ENCODE results near the gene TAF6. TPM values are rescaled to one million over a fixed set of nuclear protein-coding genes. Genes with fewer than 3 reads are reported as not detected.

Gene TAF6
- polyA plus RNA-seq, 3 donors, result 50.7 to 55.0 (median 54.9) TPM

DNA sequence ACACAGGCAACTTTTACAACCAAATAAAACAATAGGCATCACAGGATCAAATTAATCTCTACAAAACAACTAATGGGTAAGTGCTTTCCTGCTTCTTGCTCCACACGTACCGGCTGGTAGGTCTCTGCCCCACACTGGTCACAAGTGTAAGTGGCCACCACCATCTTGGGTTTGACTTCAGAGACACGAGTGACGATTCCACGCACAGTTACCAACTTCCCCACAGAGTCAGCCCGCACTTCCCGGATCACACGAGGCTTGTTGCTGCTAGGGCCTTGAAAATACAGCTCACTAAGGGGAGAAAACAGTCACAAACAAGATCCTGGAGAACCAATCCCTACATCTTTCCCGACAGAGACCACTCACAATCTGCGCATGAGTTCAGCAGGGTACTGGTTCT, 20.2 kb downstream of the TAF6 start:
- no peak for DNase-seq (ENCODE audit: low read depth in 3 of 3, low spot score in 2 of 3)

GRCh38 chr7:100095704-100096103, 23.5 kb downstream of the TAF6 start:
- no peak for DNase-seq (ENCODE audit: low read depth in 3 of 3, low spot score in 2 of 3)

GRCh38 chr7:100095289-100095688, 23.9 kb downstream of the TAF6 start:
- no peak for DNase-seq (ENCODE audit: low read depth in 3 of 3, low spot score in 2 of 3)

DNA sequence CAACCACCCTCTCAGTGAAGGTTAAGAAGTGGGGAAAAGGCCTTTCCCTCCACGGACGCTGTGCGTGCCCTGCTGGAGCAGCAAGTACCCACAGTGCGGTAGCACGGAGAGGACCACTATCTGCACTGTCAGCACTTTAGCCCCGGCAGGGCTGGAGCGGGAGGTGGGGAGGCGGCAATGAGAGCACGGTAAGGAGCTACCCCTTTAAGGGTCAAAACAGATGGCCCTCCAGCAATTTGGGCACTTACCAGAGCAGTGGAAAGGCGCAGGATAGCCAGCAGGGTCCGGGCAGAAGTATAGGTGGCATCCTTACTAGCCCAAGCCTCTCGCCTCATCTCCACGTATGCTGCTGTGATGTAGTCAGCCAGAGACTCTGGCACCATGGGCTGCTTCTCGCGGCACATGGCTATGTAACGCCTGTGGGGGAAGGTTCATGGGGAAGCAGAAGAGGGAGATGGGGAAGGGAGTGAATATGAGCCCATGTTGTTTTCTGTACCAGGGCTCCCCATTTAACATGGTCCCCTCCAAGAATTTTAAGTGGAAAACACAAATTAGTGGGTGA, 25.2 kb downstream of the TAF6 start:
- no peak for DNase-seq (ENCODE audit: low read depth in 3 of 3, low spot score in 2 of 3)

GRCh38 chr7:100093498-100093897, 25.7 kb downstream of the TAF6 start:
- DNase-seq (ENCODE audit: low read depth in 3 of 3, low spot score in 2 of 3), result no peak

GRCh38 chr7:100093054-100093453, 26.1 kb downstream of the TAF6 start:
- DNase-seq (ENCODE audit: low read depth in 3 of 3, low spot score in 2 of 3), result no peak

DNA sequence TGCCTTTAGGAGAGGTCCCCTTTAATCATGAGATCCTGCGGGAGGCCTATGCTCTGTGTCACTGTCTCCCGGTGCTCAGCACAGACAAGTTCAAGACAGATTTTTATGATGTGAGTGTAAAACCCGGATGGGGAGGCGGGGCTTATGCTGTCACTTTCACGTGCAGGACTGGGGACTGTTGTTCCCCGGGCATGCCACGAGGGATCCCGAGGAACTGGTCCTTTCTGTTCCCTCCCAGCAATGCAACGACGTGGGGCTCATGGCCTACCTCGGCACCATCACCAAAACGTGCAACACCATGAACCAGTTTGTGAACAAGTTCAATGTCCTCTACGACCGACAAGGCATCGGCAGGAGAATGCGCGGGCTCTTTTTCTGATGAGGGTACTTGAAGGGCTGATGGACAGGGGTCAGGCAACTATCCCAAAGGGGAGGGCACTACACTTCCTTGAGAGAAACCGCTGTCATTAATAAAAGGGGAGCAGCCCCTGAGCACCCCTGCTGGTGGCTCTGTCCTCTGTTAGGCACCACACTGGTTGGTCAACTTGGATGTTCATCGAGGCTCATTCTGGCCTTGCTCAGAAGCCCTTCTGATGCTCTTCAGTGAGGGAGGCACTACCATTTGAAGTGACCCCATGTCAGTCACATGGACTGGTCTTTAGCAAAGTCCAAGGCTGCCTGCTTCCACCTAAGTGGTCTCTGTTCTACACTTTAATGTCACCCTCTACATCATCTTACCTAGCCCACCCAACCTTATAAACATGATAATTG, 27.6 kb downstream of the TAF6 start:
- DNase-seq (ENCODE audit: low read depth in 3 of 3, low spot score in 2 of 3), result no peak

DNA sequence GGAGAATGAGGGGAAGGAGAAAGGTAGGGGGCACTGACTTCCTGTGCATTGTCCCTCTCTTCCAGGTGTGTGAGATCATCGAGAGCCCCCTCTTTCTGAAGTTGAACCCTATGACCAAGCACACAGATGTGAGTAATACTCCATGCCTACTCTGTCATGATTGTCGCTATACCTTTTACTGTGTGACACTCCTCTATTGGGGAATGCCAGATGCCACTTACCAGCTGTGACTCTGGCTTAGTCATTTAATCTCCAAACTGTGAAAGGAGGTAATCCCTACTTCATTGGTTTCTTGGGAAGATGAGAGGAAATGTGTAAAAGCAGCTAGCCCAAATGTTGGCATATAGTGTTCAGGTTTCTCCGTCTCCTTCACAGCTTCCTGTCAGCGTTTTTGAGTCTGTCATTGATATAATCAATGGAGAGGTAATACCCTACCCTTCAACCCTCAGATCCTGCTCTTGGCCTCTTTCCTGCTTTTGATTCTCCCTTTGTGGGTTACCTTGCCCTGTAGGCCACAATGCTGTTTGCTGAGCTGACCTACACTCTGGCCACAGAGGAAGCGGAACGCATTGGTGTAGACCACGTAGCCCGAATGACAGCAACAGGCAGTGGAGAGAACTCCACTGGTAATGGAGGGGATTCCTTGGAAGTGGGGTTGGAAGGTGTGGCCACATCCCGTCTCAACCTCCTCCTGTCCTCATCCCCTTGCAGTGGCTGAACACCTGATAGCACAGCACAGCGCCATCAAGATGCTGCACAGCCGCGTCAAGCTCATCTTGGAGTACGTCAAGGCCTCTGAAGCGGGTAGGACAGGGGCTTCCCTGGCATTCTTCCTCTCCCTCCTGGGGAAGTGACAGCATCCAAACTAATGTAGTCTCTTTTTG, 28.4 kb downstream of the TAF6 start:
- DNase-seq (ENCODE audit: low read depth in 3 of 3, low spot score in 2 of 3), result no peak

DNA sequence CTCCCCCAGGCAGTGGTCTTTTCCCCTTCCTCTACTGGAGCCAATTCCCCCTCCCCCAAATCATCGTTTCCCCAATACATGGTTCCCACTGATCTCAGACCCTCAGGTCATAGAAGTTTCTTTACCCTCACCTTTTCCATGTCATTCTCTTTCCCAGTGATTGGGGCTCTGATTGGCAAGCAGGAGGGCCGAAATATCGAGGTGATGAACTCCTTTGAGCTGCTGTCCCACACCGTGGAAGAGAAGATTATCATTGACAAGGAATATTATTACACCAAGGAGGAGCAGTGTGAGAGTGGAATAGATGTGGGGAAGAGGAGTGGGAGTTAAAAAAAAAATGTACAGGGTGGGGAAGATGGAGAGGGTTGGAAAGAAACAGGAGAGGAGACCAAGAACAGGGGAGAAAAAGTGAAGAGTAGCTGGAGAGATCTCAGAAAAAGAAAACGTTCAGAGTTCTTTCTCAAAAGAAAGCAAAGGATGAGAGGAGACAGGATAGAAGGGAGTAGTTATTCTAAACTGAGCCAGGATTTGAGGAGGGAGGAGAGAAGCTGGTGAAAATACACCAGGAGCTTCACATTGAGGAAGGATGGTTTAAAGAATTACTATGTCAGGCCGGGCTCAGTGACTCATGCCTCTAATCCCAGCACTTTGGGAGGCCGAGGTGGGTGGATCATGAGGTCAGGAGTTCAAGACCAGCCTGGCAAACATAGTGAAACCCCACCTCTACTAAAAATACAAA, 29.5 kb downstream of the TAF6 start:
- no peak for DNase-seq (ENCODE audit: low read depth in 3 of 3, low spot score in 2 of 3)

DNA sequence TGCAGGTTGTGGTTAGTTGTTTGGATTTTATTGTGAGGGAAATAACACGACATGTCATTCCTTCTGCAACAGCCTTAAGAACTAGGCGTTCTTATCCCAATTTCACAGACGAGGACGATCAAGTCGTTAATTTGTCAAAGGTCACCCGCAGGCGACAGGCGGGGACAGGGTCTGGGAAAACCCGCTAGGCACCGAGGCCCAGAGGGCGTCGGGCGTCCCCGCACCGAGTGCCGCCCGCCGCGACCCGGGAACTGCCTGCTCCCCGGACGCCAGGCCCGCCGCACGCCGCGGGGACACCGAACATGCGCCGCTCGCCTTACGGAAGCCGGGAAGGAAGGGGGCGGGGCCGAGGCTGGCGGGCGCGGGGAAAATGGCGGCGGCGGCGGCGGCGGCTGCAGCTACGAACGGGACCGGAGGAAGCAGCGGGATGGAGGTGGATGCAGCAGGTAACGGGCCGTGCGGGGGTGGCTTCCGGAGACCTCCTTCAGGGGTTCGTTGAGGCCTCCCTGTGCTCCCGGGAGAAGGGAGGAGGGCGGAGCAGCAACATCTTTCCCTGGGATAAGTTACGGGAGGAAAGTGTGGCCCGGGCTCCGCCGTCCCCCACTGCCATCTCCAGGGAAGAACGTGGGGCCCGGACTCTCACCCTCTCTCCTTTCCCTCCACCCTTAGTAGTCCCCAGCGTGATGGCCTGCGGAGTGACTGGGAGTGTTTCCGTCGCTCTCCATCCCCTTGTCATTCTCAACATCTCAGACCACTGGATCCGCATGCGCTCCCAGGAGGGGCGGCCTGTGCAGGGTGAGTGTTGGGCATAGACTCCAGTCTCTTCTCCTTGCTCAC, 30.3 kb downstream of the TAF6 start, which contains the start of gene COPS6:
Gene COPS6, plus strand, starts transcription at position 349 of the 837 bp plus-strand sequence. Its CDS starts 22 bp downstream, at position 371.
- DNase-seq (ENCODE audit: low read depth in 3 of 3, low spot score in 2 of 3), result no peak

- DNase-seq (ENCODE audit: low read depth in 3 of 3, low spot score in 2 of 3), result no peak
These were observed 31.0 kb downstream of the TAF6 start for GRCh38 chr7:100088095-100088620.

DNA sequence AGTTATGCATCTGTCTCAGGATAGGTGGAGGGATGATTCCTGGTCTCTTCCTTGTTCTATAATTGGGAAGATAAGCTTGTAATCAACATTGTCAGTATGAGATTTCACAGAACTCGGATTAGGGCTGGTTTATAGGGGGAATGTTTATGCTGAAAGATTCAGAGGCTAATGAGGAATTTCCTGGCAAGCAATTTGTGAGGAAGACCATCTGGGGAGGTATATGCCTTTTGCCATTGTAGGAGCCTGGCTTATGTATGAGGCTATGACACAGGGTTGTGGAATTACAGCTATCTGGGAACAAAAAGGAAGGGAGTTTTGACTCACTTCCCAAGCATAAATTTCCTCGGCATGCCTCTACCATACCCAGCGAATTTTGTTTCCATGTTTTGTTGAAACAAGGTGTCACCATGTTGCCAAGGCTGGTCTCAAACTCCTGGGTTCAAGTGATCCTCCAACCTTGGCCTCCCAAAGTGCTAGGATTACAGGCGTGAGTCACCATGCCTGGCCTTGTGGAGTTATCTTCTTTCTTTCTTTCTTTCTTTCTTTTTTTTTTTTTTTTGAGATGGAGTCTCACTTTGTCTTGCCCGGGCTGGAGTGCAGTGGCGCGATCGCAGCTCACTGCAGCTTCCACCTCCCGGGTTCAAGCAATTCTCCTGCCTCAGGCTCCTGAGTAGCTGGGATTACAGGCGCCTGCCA, 32.0 kb downstream of the TAF6 start:
- DNase-seq (ENCODE audit: low read depth in 3 of 3, low spot score in 2 of 3), result no peak

- no peak for DNase-seq (ENCODE audit: low read depth in 3 of 3, low spot score in 2 of 3)
These were observed 33.6 kb downstream of the TAF6 start for GRCh38 chr7:100085515-100085914.

DNA sequence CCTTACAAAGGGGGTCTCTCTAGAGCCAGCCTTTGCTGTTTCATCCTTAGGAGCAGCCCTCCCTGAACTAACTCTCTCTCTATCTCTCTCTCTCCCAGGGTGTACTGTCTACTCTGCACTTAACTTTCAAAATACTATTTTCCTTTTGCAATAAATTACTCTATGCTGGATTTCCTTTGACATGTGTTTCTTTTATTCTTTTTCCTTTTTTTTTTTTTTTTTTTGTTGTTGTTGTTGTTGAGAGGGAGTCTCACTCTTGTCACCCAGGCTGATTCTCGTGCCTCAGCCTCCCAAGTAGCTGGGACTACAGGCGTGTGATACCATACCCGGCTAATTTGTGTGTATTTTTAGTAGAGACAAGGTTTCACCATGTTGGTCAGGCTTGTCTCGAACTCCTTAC, 36.2 kb downstream of the TAF6 start:
- DNase-seq (ENCODE audit: low read depth in 3 of 3, low spot score in 2 of 3), result no peak

- peak; percentile 94 to 98 (median 96) for DNase-seq (ENCODE audit: low read depth in 3 of 3, low spot score in 2 of 3)
These were observed 37.5 kb downstream of the TAF6 start, which contains the start of gene ZNF3 for GRCh38 chr7:100081535-100082102. TSS of gene ZNF3 (minus strand) at chr7:100081723. CDS start at chr7:100077357, 4,366 bp downstream.

DNA sequence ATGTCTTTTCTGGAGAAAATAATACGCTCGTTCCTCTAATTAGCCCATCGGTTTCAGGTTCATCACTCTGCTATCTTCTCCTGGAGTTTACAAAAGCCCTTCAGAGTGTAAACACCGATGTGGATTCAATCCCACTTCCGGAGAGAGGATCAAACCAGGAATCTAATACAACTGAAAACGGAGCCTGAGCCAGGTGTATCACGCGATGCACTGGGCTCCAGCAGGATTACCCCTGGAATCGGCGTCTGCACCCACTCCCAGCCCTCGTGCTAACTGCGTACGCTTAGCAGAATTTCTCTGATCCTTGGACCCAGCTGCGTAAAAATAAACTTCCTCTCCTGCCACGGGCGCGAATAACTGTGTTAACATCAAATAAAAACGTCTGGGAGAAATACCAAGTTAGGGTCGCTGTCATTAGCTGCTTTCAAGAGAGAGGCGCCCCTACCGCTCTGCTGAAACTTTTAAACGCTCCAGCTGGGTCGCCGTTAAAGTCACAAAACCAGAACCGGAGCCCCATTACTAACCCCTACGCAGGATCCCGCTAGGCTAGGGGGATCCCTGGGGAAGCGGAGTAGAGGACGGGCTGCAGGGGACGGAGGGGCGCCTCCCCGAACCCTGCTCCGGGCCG, 38.1 kb downstream of the TAF6 start:
- no peak for DNase-seq (ENCODE audit: low read depth in 3 of 3, low spot score in 2 of 3)

DNA sequence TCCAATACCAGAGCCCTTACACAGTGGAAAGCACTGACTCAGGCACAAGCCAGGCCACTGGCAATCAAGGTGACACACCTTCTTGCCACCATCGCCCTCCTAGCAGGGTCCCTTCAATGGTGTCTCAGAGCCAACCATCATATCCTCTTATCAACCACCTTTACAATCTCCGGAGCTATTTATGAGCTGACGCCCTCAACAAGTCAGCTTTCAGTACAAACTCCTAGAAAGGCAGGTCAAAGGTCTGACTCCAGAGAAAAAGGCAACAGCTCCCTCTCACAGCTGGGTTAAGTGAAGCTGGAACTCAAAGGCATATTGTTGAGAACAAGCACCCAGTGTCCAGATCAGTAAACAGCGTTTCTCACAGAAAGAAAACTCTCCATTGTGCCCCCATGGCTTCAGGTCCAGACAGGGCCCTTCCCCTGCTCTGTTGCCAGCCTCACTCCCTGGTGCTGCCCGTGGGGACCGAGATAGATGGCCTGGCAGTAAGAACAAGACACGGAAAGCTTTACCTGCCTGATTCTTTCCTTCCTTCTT, 40.1 kb downstream of the TAF6 start:
- no peak for DNase-seq (ENCODE audit: low read depth in 3 of 3, low spot score in 2 of 3)

- no peak for DNase-seq (ENCODE audit: low read depth in 3 of 3, low spot score in 2 of 3)
These were observed 42.0 kb downstream of the TAF6 start for GRCh38 chr7:100077205-100077604.

Measured in right renal cortex interstitium (tissue), 3 donors.